ENCODE measurements around the gene SLC7A5. TPM values are rescaled to one million over a fixed set of nuclear protein-coding genes. Genes with fewer than 3 reads are reported as not detected.

SLC7A5 gene
- total RNA-seq, 4 donors from 2014 or later, result 3.1 to 10.4 (median 6.0) TPM

- 82 to 97% methylated on average over 5 to 14 of the region's 18 CpGs for WGBS, 2 donors (ENCODE audit: low coverage in 1 of 2)
- ATAC-seq, result no peak
- TF ChIP-seq EP300 (IDR thresholded peaks at IDR 0.05), result no peak
- TF ChIP-seq CTCF (IDR thresholded peaks at IDR 0.05), result no peak
- TF ChIP-seq POLR2A (IDR thresholded peaks at IDR 0.05), result no peak
- TF ChIP-seq POLR2AphosphoS5 (IDR thresholded peaks at IDR 0.05), result no peak
- H3K27me3 ChIP-seq, result no peaks in the 10 kb centered on the region
- H3K9me3 ChIP-seq, result no peaks in the 10 kb centered on the region
- H3K4me3 ChIP-seq, result no peak overlapping the region
- peaks cover 0 to 28% of the 10 kb centered on the region in 2 donors for H3K36me3 ChIP-seq
- H3K4me1 ChIP-seq, result peaks cover 0 to 59% (median 12%) of the 10 kb centered on the region in 3 donors
- no peak overlapping the region for H3K27ac ChIP-seq
Measured at GRCh38 chr16:87848676-87849345, 20.5 kb downstream of the SLC7A5 start.

- whole genome bisulfite sequencing, 2 donors (ENCODE audit: low coverage in 1 of 2), result 88 to 96% methylated on average over 4 to 9 of the region's 28 CpGs
- no peak overlapping the region for H3K27ac ChIP-seq
- H3K36me3 ChIP-seq, result peaks cover 0 to 28% of the 10 kb centered on the region in 2 donors
- no peak overlapping the region for H3K4me3 ChIP-seq
- H3K9me3 ChIP-seq, result no peaks in the 10 kb centered on the region
- H3K27me3 ChIP-seq, result no peaks in the 10 kb centered on the region
- ATAC-seq, result no peak
- peaks cover 0 to 51% (median 5%) of the 10 kb centered on the region in 3 donors for H3K4me1 ChIP-seq
- TF ChIP-seq CTCF (IDR thresholded peaks at IDR 0.05), result no peak
- no peak for TF ChIP-seq POLR2AphosphoS5 (IDR thresholded peaks at IDR 0.05)
- TF ChIP-seq EP300 (IDR thresholded peaks at IDR 0.05), result no peak
- TF ChIP-seq POLR2A (IDR thresholded peaks at IDR 0.05), result no peak
Measured at GRCh38 chr16:87847785-87848675, 21.3 kb downstream of the SLC7A5 start.

GRCh38 chr16:87847467-87847784 is 21.9 kb downstream of the SLC7A5 start:
- Histone ChIP-seq H3K27me3 (no peaks in the 10 kb centered on the region), H3K4me1 (peaks cover 0 to 45% (median 3%) of the 10 kb centered on the region in 3 donors), H3K9me3 (no peaks in the 10 kb centered on the region), H3K27ac (no peak overlapping the region), H3K36me3 (peaks cover 0 to 28% of the 10 kb centered on the region in 2 donors), H3K4me3 (no peak overlapping the region)
- TF ChIP-seq POLR2A (IDR thresholded peaks at IDR 0.05) (no peak), POLR2AphosphoS5 (IDR thresholded peaks at IDR 0.05) (no peak), EP300 (IDR thresholded peaks at IDR 0.05) (no peak)
- no peak for ATAC-seq
- 86% methylated on average over 5 of the region's 8 CpGs; no CpG with 5 or more reads in 1 of the 2 donors for WGBS, 2 donors (ENCODE audit: low coverage in 1 of 2)

- WGBS, 2 donors (ENCODE audit: low coverage in 1 of 2), result no CpG with 5 or more reads among the region's 25 CpGs
- ATAC-seq, result no peak
- Histone ChIP-seq H3K27me3 (no peaks in the 10 kb centered on the region), H3K4me1 (peaks cover 0 to 40% (median 3%) of the 10 kb centered on the region in 3 donors), H3K27ac (no peak overlapping the region), H3K9me3 (no peaks in the 10 kb centered on the region), H3K36me3 (peaks cover 0 to 33% of the 10 kb centered on the region in 2 donors), H3K4me3 (no peak overlapping the region)
- no peak for TF ChIP-seq EP300 (IDR thresholded peaks at IDR 0.05)
- TF ChIP-seq CTCF (IDR thresholded peaks at IDR 0.05), result no peak
- no peak for TF ChIP-seq POLR2AphosphoS5 (IDR thresholded peaks at IDR 0.05)
- no peak for TF ChIP-seq POLR2A (IDR thresholded peaks at IDR 0.05)
Measured at GRCh38 chr16:87846705-87847466, 22.4 kb downstream of the SLC7A5 start.
